Measurements from ENCODE around the gene HLA-G.
A peak's percentile ranks its signal among the peaks of the same experiment; 100 is the strongest.
"Not testable (repeated sequence)": the region's sequence is repeated elsewhere in the genome, so short reads cannot be mapped to it uniquely, and the experiment has no call there.

Gene HLA-G

GRCh38 chr6:29827579-29828470, at the start of gene HLA-G:
Gene HLA-G (plus strand): TSS chr6:29827825. CDS start chr6:29827845, 20 bp downstream.
- DNase-seq (ENCODE audit: low read depth) = no peak

DNA sequence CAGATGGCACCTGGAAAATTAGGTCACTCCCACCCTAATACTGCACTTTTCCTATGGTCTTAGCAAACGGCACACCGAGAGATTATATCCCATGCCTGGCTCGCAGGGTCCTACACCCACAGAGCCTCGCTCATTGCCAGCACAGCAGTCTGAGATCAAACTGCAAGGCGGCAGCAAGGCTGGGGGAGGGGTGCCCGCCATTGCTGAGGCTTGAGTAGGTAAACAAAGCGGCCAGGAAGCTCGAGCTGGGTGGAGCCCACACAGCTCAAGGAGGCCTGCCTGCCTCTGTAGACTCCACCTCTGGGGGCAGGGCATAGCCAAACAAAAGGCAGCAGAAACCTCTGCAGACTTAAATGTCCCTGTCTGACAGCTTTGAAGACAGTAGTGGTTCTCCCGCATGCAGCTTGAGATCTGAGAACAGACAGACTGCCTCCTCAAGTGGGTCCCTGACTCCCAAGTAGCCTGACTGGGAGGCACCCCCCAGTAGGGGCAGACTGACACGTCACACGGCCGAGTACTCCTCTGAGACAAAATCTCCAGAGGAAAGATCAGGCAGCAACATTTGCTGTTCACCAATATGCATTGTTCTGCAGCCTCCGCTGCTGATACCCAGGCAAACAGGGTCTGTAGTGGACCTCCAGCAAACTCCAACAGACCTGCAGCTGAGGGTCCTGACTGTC, 47.5 kb upstream of the HLA-G start:
- not testable (repeated sequence) for DNase-seq (ENCODE audit: low read depth)

DNA sequence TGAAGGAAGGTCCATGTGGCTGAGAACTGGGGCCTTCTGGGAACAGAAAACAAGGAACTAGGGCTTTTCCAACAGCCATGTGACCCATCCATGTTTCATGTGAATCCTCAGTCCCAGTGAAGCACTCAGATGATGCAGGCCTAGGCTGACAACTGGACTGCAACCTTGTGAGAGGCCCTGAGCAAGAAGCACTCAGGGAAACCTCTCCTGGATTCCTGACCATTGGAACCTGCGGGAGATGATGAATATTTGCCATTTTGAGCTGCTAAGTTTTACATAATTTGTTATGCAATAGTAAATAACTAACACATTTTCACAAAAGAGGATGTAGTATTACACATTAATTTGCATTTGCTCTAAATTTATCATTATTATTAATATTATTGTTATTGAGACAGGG, 38.4 kb upstream of the HLA-G start:
- DNase-seq (ENCODE audit: low read depth) = no peak

DNA sequence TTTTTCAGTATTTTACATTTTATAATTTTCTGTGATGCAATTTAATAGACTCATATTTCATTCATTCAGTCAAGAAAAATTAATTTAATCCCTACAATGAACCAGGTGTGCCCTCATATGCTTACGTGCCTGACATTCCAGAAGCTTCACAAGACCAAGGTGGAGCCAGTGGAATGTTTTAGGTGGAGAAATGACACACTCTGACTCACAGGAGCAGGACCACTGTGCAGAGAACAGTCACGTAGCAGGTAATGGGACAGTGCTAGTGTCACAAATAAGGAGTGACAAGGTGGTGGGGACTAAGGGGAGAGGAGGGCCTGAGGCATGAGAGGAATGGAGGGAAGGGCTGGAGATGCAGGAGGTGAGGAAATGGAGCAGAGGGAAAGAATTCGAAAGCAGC, 37.0 kb upstream of the HLA-G start:
- no peak for DNase-seq (ENCODE audit: low read depth)

DNA sequence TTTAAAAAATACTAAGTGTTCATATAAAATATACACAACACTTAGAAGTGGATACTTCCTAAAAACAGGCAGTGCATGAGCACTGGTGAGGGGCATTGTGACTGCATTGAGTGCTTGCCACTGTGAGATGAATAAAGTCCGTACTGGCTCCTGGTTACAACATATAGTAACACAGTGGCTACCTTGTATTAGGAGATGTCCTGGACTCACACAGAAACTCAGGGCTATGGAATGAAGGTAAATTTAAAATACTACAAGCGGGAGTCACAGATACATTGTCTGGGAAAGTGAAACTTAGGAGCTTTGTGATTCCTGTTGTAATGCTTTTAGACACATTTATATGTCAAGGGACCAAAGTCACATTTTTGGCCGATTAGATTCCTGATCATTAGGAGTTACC, 36.5 kb upstream of the HLA-G start:
- DNase-seq (ENCODE audit: low read depth) = no peak

- DNase-seq (ENCODE audit: low read depth) = no peak
Measured at GRCh38 chr6:29791786-29792122, 35.9 kb upstream of the HLA-G start.

- DNase-seq (ENCODE audit: low read depth) = peak; percentile 68
Measured at GRCh38 chr6:29792123-29793035, 35.2 kb upstream of the HLA-G start.

- no peak for DNase-seq (ENCODE audit: low read depth)
Measured at GRCh38 chr6:29793036-29793356, 34.6 kb upstream of the HLA-G start.

GRCh38 chr6:29793796-29794195, 33.8 kb upstream of the HLA-G start:
- no peak for DNase-seq (ENCODE audit: low read depth)

GRCh38 chr6:29796026-29796425, 31.6 kb upstream of the HLA-G start:
- no peak for DNase-seq (ENCODE audit: low read depth)

GRCh38 chr6:29797135-29797534, 30.5 kb upstream of the HLA-G start:
- DNase-seq (ENCODE audit: low read depth) = no peak

DNA sequence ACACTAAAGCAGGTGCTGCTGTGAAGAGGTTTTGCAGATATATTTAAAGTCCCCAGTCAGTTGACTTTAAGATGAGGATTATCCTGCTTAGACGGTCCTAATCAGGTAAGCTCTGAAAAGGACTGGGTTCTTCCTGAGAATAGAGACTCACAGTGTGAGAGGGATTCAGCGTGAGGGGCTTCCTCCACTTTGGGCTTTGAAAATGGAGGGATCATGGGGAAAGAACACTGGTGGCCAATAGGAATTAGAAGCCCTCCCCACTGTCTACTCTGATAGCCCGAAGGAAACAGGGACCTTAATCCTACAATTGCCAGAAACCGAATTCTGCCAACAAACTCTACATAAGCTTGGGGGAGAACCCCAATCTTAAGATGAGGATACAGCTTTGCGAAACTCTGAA, 29.7 kb upstream of the HLA-G start:
- no peak for DNase-seq (ENCODE audit: low read depth)

- DNase-seq (ENCODE audit: low read depth) = no peak
Measured at GRCh38 chr6:29800254-29800653, 27.4 kb upstream of the HLA-G start.

- no peak for DNase-seq (ENCODE audit: low read depth)
Measured at GRCh38 chr6:29806387-29806786, 21.2 kb upstream of the HLA-G start.

DNA sequence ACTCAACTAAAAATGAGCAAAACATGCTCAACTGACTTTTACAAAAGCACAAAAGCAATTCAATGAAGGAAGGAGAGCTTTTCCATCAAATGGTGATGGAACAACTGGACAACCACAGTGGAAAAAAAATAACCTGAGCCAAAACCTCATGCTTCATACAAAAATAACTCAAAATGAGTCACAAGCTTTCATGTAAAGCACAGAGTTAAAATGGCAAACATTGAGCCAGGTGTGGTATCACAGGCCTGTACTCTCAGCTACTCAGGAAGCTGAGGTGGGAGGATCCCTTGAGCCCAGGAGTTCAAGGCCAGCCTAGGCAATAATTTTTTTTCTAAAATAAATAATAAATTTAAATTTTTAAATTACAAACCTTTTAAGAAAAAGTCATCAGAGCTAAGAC, 18.4 kb upstream of the HLA-G start:
- no peak for DNase-seq (ENCODE audit: low read depth)

GRCh38 chr6:29810371-29810770, 17.3 kb upstream of the HLA-G start:
- no peak for DNase-seq (ENCODE audit: low read depth)

- DNase-seq (ENCODE audit: low read depth) = no peak
Measured at GRCh38 chr6:29811377-29811776, 16.2 kb upstream of the HLA-G start.

GRCh38 chr6:29813066-29813465, 14.6 kb upstream of the HLA-G start:
- no peak for DNase-seq (ENCODE audit: low read depth)

GRCh38 chr6:29813809-29814208, 13.8 kb upstream of the HLA-G start:
- no peak for DNase-seq (ENCODE audit: low read depth)

GRCh38 chr6:29814379-29815117, 13.1 kb upstream of the HLA-G start:
- DNase-seq (ENCODE audit: low read depth) = no peak

DNA sequence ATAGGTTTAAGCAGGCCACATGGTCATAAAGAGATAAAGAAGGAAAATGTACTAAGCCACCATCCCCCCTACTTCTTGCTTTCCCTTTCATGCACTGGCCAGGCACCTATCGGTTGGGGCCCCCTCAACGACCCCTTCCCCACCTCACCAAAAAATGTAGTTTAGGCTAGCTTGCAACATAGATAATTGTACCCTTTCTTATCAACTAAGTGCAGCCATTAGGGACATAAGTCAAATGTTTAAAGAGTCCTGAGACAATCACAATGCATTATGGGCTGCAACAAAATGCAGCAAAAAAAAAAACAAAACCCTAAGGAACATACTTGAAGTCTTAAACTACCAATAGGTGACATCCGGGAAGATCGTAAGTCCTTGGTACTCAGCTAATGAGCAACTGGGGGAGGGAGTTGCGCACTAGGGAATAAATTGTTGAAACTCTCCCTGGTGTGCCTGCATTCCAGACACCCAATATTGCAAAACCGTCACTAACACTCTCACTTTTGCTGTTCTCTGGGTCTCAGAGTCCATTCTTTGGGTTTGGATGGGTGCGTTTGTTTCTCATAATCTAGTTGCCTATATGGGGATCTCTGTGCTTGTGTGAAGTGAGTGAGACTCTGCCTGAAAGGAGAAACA, 12.4 kb upstream of the HLA-G start:
- DNase-seq (ENCODE audit: low read depth) = no peak

DNA sequence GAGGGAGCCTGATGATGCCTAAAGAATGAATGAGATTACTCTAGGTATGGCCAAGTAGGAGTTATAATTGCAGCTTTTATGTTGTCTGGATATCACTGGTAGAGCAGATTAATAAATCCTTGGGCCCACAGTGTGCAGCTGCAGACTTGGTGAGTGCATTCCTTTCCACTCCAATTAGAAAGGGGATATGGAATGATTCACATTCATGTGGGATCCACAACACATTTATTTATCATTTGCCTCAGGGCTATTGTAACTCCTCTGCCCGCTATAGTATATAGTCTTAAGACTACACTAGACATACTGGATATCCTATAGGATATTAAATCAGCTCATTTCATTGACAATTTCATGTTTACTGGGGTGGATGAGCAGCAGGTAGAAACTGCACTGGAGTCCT, 11.6 kb upstream of the HLA-G start:
- DNase-seq (ENCODE audit: low read depth) = no peak

Measured in activated gamma-delta T cell treated with anti-CD3 and anti-CD28 coated beads, Interleukin-2, amount 50 U/mL, for 16 hours (primary cell).